Heart left ventricle (tissue), 16 donors: Measurements from ENCODE around the gene EEF1AKMT3. TPM values are rescaled to one million over a fixed set of nuclear protein-coding genes. Genes with fewer than 3 reads are reported as not detected.

Source experiments
- ATAC-seq, 4 donors: fragments of 200-7000 bp; cut with Tn5 transposase; one replicate each; pipeline ENCODE4 v1.9.1; 2020 to 2022; ENCODE audit warnings: moderate library complexity in 4 of 4, mild to moderate bottlenecking in 3 of 4, moderate number of reproducible peaks in 1 of 4
- DNase-seq, 5 donors: peaks; one replicate each; pipeline ENCODE4 v3.0.0-alpha.2; 2020
- H3K27ac ChIP-seq, 12 donors: fragments of 200-600 bp; sonication (generic) in 4 of 12; one replicate each; pipeline versions ENCODE4 v1.5.0 to v1.8.0; 2016 to 2022; ENCODE audit warnings: mild to moderate bottlenecking in 2 of 12
- H3K27me3 ChIP-seq, 9 donors: fragments of 200-600 bp; sonication (generic) in 2 of 9; one replicate each; pipeline versions ENCODE4 v1.5.1 to v1.8.0; 2016 to 2022; ENCODE audit warnings: mild to moderate bottlenecking in 3 of 9
- H3K36me3 ChIP-seq, 9 donors: fragments of 200-600 bp; sonication (generic) in 2 of 9; one replicate each; pipeline versions ENCODE4 v1.5.0 to v1.8.0; 2018 to 2022; ENCODE audit warnings: mild to moderate bottlenecking in 2 of 9
- H3K4me1 ChIP-seq, 12 donors: fragments of 200-600 bp; sonication (generic) in 4 of 12; one replicate each; pipeline versions ENCODE4 v1.5.0 to v1.8.0; 2016 to 2022; ENCODE audit warnings: mild to moderate bottlenecking in 3 of 12
- H3K4me3 ChIP-seq, 12 donors: fragments of 200-600 bp; sonication (generic) in 4 of 12; one replicate each; pipeline versions ENCODE4 v1.5.0 to v1.8.0; 2017 to 2022; ENCODE audit warnings: mild to moderate bottlenecking in 9 of 12, moderate library complexity in 4 of 12
- H3K9me3 ChIP-seq, 12 donors: fragments of 200-600 bp; sonication (generic) in 4 of 12; one replicate each; pipeline versions ENCODE4 v1.5.0 to v1.8.0; 2016 to 2022; ENCODE audit warnings: mild to moderate bottlenecking in 1 of 12
- POLR2A ChIP-seq, 2 donors: fragments of 450-650 bp; IDR thresholded peaks; one replicate each; pipeline ENCODE4 v1.6.1; 2017; ENCODE audit warnings: antibody characterized with exemption in 2 of 2, mild to moderate bottlenecking in 2 of 2, moderate library complexity in 2 of 2
- WGBS, 4 donors: extraction: QIAGEN DNeasy Blood & Tissue Kit in 2 of 4; methylation state at CpG; one replicate each; pipeline versions ENCODE4 v1.1.5 to v1.1.7; 2013 to 2018; 5-methylcytosine and 5-hydroxymethylcytosine counted together
- intact Hi-C, 10 donors: fragments of 100-400 bp; cut with DNase I; formaldehyde crosslinking; loops; one replicate each; pipeline versions ENCODE4 v1.11.1 to v1.14.2; 2022
- polyA plus RNA-seq, 2 donors: library from polyadenylated mRNA; stranded (reverse); fragments of 200-250 nt; gene quantifications; one replicate each; pipeline ENCODE4 v1.2.3, GENCODE V29; 2013
- total RNA-seq, 9 donors: library from RNA; depleted of rRNA in 2 of 9; stranded (reverse); fragments of >200 nt in 2 of 9; fragmentation: NEBNext Ultra II Directional in 3 of 9; extraction: Animal tissue kit (Norgen Biotek cat#: 25700) in 3 of 9; gene quantifications; one replicate each; pipeline versions ENCODE4 v1.1.0 to v1.2.4, GENCODE V29; 2016 to 2023
- TF ChIP-seq, protein P1 (sequence below), 12 donors: fragments of 200-600 bp; sonication (generic) in 4 of 12; IDR thresholded peaks; one replicate each; pipeline versions ENCODE4 v1.5.0 to v1.8.0; 2018 to 2022; ENCODE audit warnings: antibody characterized with exemption in 12 of 12, mild to moderate bottlenecking in 5 of 12
- donor health status: ischemic (EF 13 %, LVEDD 7.1; RV severe dilation, severe dysfunction).
- donor health status: healthy with polysubstance abuse.
- donor health status: DM: no; HTN: yes; CAD: no.
- donor health status: DM: no; HTN: no; CAD: no.
- donor health status: ischemic (EF 25% LVEDD 6.9; RV normal size, moderate dysfunction).
- donor health status: ischemic (EF 25% LVEDD 5.7; RV mildly dilated, moderate dysfunction).
- donor health status: healthy.
- donor health status: DM: yes; HTN: yes; CAD: no.
- donor health status: ischemic (EF 35%, LVEDD 5.7; RV mildly dilated, moderate dysfunction).
- donor health status: nonischemic (EF 11% LVEDD 7.7; RV severe dilation, severe dysfunction).
- donor health status: DM: yes; HTN: yes; CAD: no.
- donor health status: PGD.
- donor health status: ischemic (EF 29% LVEDD 5.4; RV normal size, mild dysfunction).
- donor health status: nonischemic (EF 23%, LVEDD 6.1; RV moderate dilation, normal function).

The EEF1AKMT3 gene
- total and polyA plus RNA-seq, 11 donors, result 0.84 to 4.5 (median 1.8) TPM

DNA sequence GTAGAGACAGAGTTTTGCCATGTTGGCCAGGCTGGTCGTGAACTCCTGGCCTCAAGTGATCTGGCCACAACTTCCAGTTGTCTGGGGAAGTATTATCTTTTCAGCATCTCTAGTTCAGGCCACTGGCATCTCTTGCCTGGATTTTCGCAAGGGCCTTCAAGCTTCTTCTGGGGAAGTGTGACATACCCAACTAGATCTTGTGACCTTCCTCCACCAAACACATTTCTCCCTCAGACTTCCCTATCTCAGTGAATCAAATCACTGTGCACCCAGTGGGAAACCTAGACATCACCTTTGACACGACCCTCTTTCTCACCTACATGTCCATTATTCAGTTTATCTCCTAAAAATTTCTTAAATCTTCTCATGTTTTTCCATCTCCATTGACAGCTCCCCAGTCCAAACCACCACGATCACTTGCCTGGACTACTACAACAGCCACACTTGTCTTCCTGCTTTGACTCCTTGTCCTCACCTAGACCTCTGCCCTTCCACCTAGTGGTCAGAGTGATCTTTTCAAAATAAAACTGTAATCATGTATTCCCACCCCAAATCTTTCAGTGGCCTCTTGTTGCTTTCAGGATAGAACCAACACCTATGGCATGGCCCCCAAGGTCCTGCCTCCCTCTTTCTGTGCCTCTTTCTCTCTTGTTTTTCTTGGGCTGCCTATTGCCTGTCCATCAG, 3.3 kb downstream of the EEF1AKMT3 start:
- Histone ChIP-seq H3K27ac (no peak overlapping the region), H3K4me3 (no peak overlapping the region), H3K9me3 (no peaks in the 10 kb centered on the region), H3K36me3 (peaks cover 0 to 23% (median 6%) of the 10 kb centered on the region in 9 donors), H3K27me3 (no peaks in the 10 kb centered on the region), H3K4me1 (peaks cover 0 to 27% (median 15%) of the 10 kb centered on the region in 12 donors)
- intact Hi-C loops, result no loop called here
- DNase-seq (no peak), ATAC-seq (no peak)
- 76 to 85% (median 83%) methylated on average over 4 of the region's 4 CpGs for WGBS, 4 donors
- no peak for TF ChIP-seq POLR2A (IDR thresholded peaks at IDR 0.05)
- TF ChIP-seq, protein P1, sequence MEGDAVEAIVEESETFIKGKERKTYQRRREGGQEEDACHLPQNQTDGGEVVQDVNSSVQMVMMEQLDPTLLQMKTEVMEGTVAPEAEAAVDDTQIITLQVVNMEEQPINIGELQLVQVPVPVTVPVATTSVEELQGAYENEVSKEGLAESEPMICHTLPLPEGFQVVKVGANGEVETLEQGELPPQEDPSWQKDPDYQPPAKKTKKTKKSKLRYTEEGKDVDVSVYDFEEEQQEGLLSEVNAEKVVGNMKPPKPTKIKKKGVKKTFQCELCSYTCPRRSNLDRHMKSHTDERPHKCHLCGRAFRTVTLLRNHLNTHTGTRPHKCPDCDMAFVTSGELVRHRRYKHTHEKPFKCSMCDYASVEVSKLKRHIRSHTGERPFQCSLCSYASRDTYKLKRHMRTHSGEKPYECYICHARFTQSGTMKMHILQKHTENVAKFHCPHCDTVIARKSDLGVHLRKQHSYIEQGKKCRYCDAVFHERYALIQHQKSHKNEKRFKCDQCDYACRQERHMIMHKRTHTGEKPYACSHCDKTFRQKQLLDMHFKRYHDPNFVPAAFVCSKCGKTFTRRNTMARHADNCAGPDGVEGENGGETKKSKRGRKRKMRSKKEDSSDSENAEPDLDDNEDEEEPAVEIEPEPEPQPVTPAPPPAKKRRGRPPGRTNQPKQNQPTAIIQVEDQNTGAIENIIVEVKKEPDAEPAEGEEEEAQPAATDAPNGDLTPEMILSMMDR (IDR thresholded peaks at IDR 0.05), result no peak

DNA sequence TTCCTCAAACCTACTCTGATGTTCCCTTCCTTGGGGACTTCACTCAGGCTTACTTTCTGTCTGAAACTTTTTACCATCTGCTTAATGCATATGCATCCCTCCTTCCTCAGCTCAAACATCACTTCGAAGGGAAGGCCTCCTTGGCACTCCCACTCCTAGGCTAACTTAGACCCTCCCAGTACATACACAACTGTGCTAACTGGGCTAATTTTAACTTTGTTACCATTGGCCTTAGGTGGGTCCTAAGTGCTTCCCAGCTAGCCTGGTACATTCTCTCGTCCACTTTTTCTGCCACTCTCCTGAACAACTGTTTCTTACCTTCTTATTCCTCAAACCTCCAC, 3.8 kb downstream of the EEF1AKMT3 start:
- Histone ChIP-seq H3K4me1 (peaks cover 0 to 27% (median 11%) of the 10 kb centered on the region in 12 donors), H3K4me3 (no peak overlapping the region), H3K27ac (no peak overlapping the region), H3K27me3 (no peaks in the 10 kb centered on the region), H3K36me3 (peaks cover 0 to 26% (median 6%) of the 10 kb centered on the region in 9 donors), H3K9me3 (no peaks in the 10 kb centered on the region)
- no peak for DNase-seq
- ATAC-seq, result no peak
- 87 to 92% (median 89%) methylated on average over 2 of the region's 2 CpGs for WGBS, 4 donors
- TF ChIP-seq, protein P1 (IDR thresholded peaks at IDR 0.05), result no peak
- no peak for TF ChIP-seq POLR2A (IDR thresholded peaks at IDR 0.05)
- intact Hi-C loops, result no loop called here

DNA sequence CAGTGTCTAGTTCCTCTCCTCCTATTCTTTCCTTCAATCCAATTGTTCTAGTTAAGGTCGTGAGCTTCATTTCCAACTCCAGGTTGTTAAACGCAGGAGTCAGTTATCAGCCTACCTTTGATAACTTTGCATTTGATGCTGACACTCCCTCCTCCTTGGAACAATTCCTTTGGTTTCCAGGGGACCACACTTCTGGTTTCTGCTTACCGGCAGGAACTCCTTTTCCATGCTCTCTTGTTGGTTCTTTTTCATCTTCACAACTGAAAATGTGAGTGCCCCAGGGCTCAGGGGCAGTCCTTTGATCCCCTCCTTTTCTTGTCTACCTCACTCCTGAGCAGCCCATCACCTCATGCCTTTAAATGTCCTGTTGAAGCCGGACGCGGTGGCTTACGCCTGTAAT, 5.0 kb downstream of the EEF1AKMT3 start:
- WGBS, 4 donors, result 88 to 93% (median 90%) methylated on average over 7 of the region's 7 CpGs
- peaks cover 0 to 35% (median 8%) of the 10 kb centered on the region in 12 donors for H3K4me1 ChIP-seq
- H3K9me3 ChIP-seq, result no peaks in the 10 kb centered on the region
- DNase-seq (no peak), ATAC-seq (no peak)
- no peaks in the 10 kb centered on the region for H3K27me3 ChIP-seq
- no peak overlapping the region for H3K4me3 ChIP-seq
- no peak for TF ChIP-seq POLR2A (IDR thresholded peaks at IDR 0.05)
- TF ChIP-seq, protein P1 (IDR thresholded peaks at IDR 0.05), result no peak
- intact Hi-C loops, result no loop called here
- H3K36me3 ChIP-seq, result peaks cover 0 to 26% (median 6%) of the 10 kb centered on the region in 9 donors
- H3K27ac ChIP-seq, result no peak overlapping the region

DNA sequence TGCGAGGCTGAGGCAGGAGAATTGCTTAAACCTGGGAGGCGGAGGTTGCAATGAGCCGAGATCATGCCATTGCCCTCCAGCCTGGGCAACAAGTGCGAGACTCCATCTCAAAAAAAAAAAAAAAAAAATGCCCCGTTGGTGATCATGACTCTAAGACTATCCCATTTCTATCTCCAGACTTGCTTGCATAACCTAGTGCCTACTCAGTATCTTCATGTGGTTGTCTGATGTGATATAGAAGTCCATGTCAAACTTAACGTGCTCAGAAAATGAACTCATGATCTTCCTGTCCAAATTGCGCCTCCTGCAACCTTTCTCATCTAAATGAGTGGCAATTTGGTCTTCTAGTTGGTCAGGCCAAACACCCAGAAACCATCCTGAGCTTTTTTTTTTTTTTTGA, 5.5 kb downstream of the EEF1AKMT3 start:
- 92 to 98% (median 95%) methylated on average over 7 of the region's 7 CpGs for WGBS, 4 donors
- intact Hi-C loops, result no loop called here
- no peak for DNase-seq
- TF ChIP-seq POLR2A (IDR thresholded peaks at IDR 0.05), result no peak
- TF ChIP-seq, protein P1 (IDR thresholded peaks at IDR 0.05), result no peak
- H3K27me3 ChIP-seq, result no peaks in the 10 kb centered on the region
- H3K27ac ChIP-seq, result no peak overlapping the region
- H3K4me3 ChIP-seq, result no peak overlapping the region
- peaks cover 0 to 26% (median 6%) of the 10 kb centered on the region in 9 donors for H3K36me3 ChIP-seq
- ATAC-seq, result no peak
- no peaks in the 10 kb centered on the region for H3K9me3 ChIP-seq
- H3K4me1 ChIP-seq, result peaks cover 0 to 34% (median 8%) of the 10 kb centered on the region in 12 donors
